Measurements from ENCODE around the gene RALGPS2. TPM values are rescaled to one million over a fixed set of nuclear protein-coding genes. Genes with fewer than 3 reads are reported as not detected.

Gene RALGPS2
- total RNA-seq, 1 experiment from 2014 or later = 38.0 TPM

DNA sequence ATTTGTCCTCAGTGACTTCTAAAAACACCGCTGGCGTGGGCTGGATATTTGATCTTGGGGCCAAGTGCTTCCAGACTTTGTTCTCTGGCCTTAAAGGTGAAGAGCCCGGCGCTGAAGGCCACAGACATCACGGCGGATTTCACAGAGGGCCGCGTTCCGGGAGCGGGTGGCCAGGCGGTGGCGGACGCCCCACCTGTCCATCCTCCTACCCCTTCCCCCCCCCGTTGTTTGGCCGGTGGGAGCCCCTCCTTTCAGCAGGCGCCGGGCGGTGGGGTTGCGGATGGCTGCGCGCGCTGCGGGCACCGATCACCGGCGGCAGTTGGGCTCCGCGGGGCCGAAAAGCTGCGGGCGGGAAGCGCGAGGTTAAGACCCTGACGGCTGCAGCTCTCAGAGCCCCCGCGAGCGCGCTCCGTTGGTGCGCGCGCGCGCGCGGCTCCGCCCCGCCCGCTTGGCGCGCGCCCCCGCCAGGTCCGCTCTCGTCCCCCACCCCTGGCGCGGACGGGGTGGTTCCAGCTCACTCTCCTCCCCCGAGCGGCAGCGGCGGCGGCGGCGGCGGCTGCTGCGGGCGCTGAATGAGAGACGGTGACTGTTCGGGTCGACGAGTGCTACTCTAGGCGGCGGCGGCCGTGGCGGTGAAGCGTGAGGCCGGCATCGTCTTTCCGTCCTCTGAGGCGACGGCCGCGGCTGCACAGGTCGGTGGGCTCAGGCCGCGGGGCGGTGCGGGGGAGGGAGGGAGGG is at the start of gene RALGPS2 (continued):
- TF ChIP-seq, protein P1, sequence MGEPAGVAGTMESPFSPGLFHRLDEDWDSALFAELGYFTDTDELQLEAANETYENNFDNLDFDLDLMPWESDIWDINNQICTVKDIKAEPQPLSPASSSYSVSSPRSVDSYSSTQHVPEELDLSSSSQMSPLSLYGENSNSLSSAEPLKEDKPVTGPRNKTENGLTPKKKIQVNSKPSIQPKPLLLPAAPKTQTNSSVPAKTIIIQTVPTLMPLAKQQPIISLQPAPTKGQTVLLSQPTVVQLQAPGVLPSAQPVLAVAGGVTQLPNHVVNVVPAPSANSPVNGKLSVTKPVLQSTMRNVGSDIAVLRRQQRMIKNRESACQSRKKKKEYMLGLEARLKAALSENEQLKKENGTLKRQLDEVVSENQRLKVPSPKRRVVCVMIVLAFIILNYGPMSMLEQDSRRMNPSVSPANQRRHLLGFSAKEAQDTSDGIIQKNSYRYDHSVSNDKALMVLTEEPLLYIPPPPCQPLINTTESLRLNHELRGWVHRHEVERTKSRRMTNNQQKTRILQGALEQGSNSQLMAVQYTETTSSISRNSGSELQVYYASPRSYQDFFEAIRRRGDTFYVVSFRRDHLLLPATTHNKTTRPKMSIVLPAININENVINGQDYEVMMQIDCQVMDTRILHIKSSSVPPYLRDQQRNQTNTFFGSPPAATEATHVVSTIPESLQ (CRISPR knock-in tag; IDR thresholded peaks at IDR 0.05) = no peak
- TF ChIP-seq, protein P2, sequence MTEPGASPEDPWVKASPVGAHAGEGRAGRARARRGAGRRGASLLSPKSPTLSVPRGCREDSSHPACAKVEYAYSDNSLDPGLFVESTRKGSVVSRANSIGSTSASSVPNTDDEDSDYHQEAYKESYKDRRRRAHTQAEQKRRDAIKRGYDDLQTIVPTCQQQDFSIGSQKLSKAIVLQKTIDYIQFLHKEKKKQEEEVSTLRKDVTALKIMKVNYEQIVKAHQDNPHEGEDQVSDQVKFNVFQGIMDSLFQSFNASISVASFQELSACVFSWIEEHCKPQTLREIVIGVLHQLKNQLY (CRISPR knock-in tag; IDR thresholded peaks at IDR 0.05) = no peak
- TF ChIP-seq, protein P3, sequence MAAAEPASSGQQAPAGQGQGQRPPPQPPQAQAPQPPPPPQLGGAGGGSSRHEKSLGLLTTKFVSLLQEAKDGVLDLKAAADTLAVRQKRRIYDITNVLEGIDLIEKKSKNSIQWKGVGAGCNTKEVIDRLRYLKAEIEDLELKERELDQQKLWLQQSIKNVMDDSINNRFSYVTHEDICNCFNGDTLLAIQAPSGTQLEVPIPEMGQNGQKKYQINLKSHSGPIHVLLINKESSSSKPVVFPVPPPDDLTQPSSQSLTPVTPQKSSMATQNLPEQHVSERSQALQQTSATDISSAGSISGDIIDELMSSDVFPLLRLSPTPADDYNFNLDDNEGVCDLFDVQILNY (CRISPR knock-in tag; IDR thresholded peaks at IDR 0.05) = peak; percentile 67; the same call in 1 of the 2 replicates
- TF ChIP-seq, protein P4, sequence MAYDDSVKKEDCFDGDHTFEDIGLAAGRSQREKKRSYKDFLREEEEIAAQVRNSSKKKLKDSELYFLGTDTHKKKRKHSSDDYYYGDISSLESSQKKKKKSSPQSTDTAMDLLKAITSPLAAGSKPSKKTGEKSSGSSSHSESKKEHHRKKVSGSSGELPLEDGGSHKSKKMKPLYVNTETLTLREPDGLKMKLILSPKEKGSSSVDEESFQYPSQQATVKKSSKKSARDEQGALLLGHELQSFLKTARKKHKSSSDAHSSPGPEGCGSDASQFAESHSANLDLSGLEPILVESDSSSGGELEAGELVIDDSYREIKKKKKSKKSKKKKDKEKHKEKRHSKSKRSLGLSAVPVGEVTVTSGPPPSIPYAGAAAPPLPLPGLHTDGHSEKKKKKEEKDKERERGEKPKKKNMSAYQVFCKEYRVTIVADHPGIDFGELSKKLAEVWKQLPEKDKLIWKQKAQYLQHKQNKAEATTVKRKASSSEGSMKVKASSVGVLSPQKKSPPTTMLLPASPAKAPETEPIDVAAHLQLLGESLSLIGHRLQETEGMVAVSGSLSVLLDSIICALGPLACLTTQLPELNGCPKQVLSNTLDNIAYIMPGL (CRISPR knock-in tag; IDR thresholded peaks at IDR 0.05) = peak; percentile 41
- TF ChIP-seq, protein P5, sequence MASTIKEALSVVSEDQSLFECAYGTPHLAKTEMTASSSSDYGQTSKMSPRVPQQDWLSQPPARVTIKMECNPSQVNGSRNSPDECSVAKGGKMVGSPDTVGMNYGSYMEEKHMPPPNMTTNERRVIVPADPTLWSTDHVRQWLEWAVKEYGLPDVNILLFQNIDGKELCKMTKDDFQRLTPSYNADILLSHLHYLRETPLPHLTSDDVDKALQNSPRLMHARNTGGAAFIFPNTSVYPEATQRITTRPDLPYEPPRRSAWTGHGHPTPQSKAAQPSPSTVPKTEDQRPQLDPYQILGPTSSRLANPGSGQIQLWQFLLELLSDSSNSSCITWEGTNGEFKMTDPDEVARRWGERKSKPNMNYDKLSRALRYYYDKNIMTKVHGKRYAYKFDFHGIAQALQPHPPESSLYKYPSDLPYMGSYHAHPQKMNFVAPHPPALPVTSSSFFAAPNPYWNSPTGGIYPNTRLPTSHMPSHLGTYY (CRISPR knock-in tag; IDR thresholded peaks at IDR 0.05) = no peak
- TF ChIP-seq FOXP1 (CRISPR knock-in tag; IDR thresholded peaks at IDR 0.05; ENCODE audit: borderline replicate concordance) (peak; percentile 9; the same call in 1 of the 2 replicates), CREM (CRISPR knock-in tag; IDR thresholded peaks at IDR 0.05) (no peak), NFYB (CRISPR knock-in tag; conservative IDR thresholded peaks at IDR 0.05; ENCODE audit: low read depth) (no peak)

DNA sequence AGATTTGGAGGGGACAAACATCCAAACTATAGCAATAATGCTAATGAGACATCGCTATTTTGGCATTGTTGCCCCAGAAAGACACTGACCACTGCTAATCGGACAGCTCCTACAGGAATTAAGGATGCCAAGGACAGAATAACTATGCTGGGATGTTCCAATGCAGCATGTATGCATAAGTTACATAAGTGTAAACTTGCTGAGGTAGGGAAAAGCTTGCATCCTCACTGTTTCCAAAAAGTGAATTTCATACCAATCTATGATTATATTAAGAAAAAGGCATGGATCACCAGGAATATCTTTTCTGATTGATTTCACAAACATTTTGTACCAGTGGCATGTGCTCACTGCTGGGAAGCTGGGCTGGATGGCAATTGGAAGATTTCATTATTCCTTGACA is 45.8 kb upstream of the RALGPS2 start:
- H3K4me3 Mint-ChIP-seq = no peak overlapping the region
- H3K4me1 Mint-ChIP-seq = no peaks in the 10 kb centered on the region
- H3K27me3 Mint-ChIP-seq (ENCODE audit: low read depth) = no peaks in the 10 kb centered on the region; the same call in 1 of the 2 replicates
- H3K9me3 Mint-ChIP-seq = peaks cover 23% of the 10 kb centered on the region
- ChIA-PET POLR2A (no interaction called here), CTCF (no interaction called here)
- DNase-seq (ENCODE audit: low spot score) = no peak
- no peak for ATAC-seq
- no peak overlapping the region for H3K27ac Mint-ChIP-seq
- no peaks in the 10 kb centered on the region for H3K36me3 Mint-ChIP-seq
- TF ChIP-seq HMGA2 (CRISPR knock-in tag; IDR thresholded peaks at IDR 0.05) (no peak), IRF2 (CRISPR knock-in tag; IDR thresholded peaks at IDR 0.05; ENCODE audit: borderline replicate concordance, low read depth) (no peak), OVOL2 (CRISPR knock-in tag; IDR thresholded peaks at IDR 0.05; ENCODE audit: borderline replicate concordance) (no peak), ZNF317 (CRISPR knock-in tag; IDR thresholded peaks at IDR 0.05; ENCODE audit: borderline replicate concordance, low read depth) (no peak), ZNF416 (CRISPR knock-in tag; IDR thresholded peaks at IDR 0.05) (no peak), TP53 (CRISPR knock-in tag; IDR thresholded peaks at IDR 0.05) (no peak), MXD4 (CRISPR knock-in tag; IDR thresholded peaks at IDR 0.05; ENCODE audit: borderline replicate concordance) (no peak), KAT7 (CRISPR knock-in tag; IDR thresholded peaks at IDR 0.05; ENCODE audit: borderline replicate concordance) (no peak), GABPB1 (CRISPR knock-in tag; IDR thresholded peaks at IDR 0.05) (no peak)
- TF ChIP-seq, protein P6, sequence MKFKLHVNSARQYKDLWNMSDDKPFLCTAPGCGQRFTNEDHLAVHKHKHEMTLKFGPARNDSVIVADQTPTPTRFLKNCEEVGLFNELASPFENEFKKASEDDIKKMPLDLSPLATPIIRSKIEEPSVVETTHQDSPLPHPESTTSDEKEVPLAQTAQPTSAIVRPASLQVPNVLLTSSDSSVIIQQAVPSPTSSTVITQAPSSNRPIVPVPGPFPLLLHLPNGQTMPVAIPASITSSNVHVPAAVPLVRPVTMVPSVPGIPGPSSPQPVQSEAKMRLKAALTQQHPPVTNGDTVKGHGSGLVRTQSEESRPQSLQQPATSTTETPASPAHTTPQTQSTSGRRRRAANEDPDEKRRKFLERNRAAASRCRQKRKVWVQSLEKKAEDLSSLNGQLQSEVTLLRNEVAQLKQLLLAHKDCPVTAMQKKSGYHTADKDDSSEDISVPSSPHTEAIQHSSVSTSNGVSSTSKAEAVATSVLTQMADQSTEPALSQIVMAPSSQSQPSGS (CRISPR knock-in tag; IDR thresholded peaks at IDR 0.05; ENCODE audit: borderline replicate concordance, low read depth) = no peak
- TF ChIP-seq, protein P7, sequence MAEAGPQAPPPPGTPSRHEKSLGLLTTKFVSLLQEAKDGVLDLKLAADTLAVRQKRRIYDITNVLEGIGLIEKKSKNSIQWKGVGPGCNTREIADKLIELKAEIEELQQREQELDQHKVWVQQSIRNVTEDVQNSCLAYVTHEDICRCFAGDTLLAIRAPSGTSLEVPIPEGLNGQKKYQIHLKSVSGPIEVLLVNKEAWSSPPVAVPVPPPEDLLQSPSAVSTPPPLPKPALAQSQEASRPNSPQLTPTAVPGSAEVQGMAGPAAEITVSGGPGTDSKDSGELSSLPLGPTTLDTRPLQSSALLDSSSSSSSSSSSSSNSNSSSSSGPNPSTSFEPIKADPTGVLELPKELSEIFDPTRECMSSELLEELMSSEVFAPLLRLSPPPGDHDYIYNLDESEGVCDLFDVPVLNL (CRISPR knock-in tag; IDR thresholded peaks at IDR 0.05; ENCODE audit: borderline replicate concordance, low read depth) = no peak
- TF ChIP-seq, protein P5 (CRISPR knock-in tag; IDR thresholded peaks at IDR 0.05) = no peak
- TF ChIP-seq, protein P8, sequence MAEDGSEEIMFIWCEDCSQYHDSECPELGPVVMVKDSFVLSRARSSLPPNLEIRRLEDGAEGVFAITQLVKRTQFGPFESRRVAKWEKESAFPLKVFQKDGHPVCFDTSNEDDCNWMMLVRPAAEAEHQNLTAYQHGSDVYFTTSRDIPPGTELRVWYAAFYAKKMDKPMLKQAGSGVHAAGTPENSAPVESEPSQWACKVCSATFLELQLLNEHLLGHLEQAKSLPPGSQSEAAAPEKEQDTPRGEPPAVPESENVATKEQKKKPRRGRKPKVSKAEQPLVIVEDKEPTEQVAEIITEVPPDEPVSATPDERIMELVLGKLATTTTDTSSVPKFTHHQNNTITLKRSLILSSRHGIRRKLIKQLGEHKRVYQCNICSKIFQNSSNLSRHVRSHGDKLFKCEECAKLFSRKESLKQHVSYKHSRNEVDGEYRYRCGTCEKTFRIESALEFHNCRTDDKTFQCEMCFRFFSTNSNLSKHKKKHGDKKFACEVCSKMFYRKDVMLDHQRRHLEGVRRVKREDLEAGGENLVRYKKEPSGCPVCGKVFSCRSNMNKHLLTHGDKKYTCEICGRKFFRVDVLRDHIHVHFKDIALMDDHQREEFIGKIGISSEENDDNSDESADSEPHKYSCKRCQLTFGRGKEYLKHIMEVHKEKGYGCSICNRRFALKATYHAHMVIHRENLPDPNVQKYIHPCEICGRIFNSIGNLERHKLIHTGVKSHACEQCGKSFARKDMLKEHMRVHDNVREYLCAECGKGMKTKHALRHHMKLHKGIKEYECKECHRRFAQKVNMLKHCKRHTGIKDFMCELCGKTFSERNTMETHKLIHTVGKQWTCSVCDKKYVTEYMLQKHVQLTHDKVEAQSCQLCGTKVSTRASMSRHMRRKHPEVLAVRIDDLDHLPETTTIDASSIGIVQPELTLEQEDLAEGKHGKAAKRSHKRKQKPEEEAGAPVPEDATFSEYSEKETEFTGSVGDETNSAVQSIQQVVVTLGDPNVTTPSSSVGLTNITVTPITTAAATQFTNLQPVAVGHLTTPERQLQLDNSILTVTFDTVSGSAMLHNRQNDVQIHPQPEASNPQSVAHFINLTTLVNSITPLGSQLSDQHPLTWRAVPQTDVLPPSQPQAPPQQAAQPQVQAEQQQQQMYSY (CRISPR knock-in tag; IDR thresholded peaks at IDR 0.05) = no peak

Data from WTC11 (cell line).